GM19397 (cell line): ENCODE measurements around the gene MBNL1.
"Not testable (repeated sequence)": the region's sequence is repeated elsewhere in the genome, so short reads cannot be mapped to it uniquely, and the experiment has no call there.

Experiments
- ATAC-seq: cut with Tn5 transposase; IDR thresholded peaks from one replicate; pipeline ENCODE4 v1.9.1; 2021; ENCODE audit warnings: mild to moderate bottlenecking, moderate library complexity; ENCODE audit not compliant: unreplicated experiment

MBNL1 gene

GRCh38 chr3:152395764-152396163 is 127.0 kb downstream of the MBNL1 start:
- ATAC-seq: no peak

- ATAC-seq: no peak
Measured at GRCh38 chr3:152396867-152397266, 128.1 kb downstream of the MBNL1 start.

- not testable (repeated sequence) for ATAC-seq
Measured at GRCh38 chr3:152397348-152397747, 128.6 kb downstream of the MBNL1 start.

- ATAC-seq: no peak
Measured at GRCh38 chr3:152398495-152398894, 129.8 kb downstream of the MBNL1 start.

- ATAC-seq: no peak
Measured at GRCh38 chr3:152399374-152399773, 130.6 kb downstream of the MBNL1 start.

- ATAC-seq: no peak
Measured at GRCh38 chr3:152400887-152401286, 132.2 kb downstream of the MBNL1 start.

- ATAC-seq: no peak
Measured at GRCh38 chr3:152402695-152403451, 134.1 kb downstream of the MBNL1 start.

- no peak for ATAC-seq
Measured at GRCh38 chr3:152403632-152404066, 134.9 kb downstream of the MBNL1 start.

- ATAC-seq: no peak
Measured at GRCh38 chr3:152404976-152405375, 136.2 kb downstream of the MBNL1 start.

GRCh38 chr3:152405915-152406802 is 137.4 kb downstream of the MBNL1 start:
- ATAC-seq: no peak

- ATAC-seq: no peak
Measured at GRCh38 chr3:152413240-152413639, 144.5 kb downstream of the MBNL1 start.

GRCh38 chr3:152416808-152417580 is 148.3 kb downstream of the MBNL1 start:
- no peak for ATAC-seq

GRCh38 chr3:152419748-152420147 is 151.0 kb downstream of the MBNL1 start:
- no peak for ATAC-seq

- ATAC-seq: no peak
Measured at GRCh38 chr3:152421162-152421561, 152.4 kb downstream of the MBNL1 start.

GRCh38 chr3:152426393-152426792 is 157.7 kb downstream of the MBNL1 start:
- ATAC-seq: no peak

- no peak for ATAC-seq
Measured at GRCh38 chr3:152428577-152428976, 159.8 kb downstream of the MBNL1 start.

- no peak for ATAC-seq
Measured at GRCh38 chr3:152430223-152431002, 161.7 kb downstream of the MBNL1 start.

- no peak for ATAC-seq
Measured at GRCh38 chr3:152434142-152434541, 165.4 kb downstream of the MBNL1 start.

GRCh38 chr3:152435210-152435609 is 166.5 kb downstream of the MBNL1 start:
- not testable (repeated sequence) for ATAC-seq
